HEK293T (cell line): ENCODE data around the gene UBE2U.

ENCODE experiments used
- FOXM1 ChIP-seq: fragments of 450-650 bp; IDR thresholded peaks from 2 replicates; pipeline ENCODE4 v1.6.1; 2017; ENCODE audit warnings: mild to moderate bottlenecking, borderline replicate concordance
- NFRKB ChIP-seq: fragments of 450-650 bp; IDR thresholded peaks from 2 replicates; pipeline ENCODE4 v1.6.1; 2016; ENCODE audit warnings: mild to moderate bottlenecking, moderate library complexity
- SP1 ChIP-seq: fragments of 450-650 bp; IDR thresholded peaks from 2 replicates; pipeline ENCODE4 v1.6.1; 2017

DNA sequence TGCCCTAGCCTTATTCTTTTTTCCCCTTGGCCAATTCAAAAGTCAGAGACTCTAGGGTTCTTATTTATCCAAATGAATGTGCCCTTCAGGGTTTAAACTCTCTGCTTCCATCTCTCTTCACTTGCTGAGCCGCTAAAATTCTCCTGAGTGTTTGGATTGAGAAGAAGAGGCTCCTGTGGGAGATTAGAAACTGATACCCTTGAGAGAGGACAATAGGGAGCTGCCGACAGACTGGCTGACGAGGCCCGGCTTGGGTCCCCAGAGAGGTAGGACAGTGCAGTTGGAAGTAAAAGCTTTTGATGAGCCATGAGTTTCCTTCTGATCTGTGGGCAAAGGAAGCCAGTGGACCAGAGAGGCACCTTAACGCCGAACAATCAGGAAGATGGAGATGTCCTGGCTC lies 41.3 kb upstream of the UBE2U start:
- TF ChIP-seq FOXM1: no peak
- TF ChIP-seq SP1: no peak
- no peak for TF ChIP-seq NFRKB
